ENCODE measurements around the gene MPRIP.

DNA sequence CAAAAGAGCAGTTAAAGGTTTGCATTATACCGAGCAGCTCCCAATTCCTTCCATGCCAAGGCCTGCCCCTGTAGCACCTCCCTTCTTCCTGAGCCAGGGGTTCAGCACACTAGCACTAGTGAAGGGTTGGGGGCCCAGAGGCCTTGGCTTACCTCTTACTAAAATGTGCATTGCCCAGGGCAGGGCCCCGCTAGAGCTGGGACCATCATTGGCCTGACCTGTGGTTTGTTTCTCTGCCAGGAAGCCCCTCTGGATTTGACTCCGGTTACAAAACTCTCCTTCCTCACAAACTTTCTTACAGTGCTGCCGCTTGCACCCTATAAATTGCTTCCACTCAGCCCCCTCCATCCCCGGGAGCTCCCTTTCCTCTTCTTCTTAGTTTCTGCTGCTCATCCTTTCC lies 33.8 kb downstream of the MPRIP start:
- TF ChIP-seq, protein P1, sequence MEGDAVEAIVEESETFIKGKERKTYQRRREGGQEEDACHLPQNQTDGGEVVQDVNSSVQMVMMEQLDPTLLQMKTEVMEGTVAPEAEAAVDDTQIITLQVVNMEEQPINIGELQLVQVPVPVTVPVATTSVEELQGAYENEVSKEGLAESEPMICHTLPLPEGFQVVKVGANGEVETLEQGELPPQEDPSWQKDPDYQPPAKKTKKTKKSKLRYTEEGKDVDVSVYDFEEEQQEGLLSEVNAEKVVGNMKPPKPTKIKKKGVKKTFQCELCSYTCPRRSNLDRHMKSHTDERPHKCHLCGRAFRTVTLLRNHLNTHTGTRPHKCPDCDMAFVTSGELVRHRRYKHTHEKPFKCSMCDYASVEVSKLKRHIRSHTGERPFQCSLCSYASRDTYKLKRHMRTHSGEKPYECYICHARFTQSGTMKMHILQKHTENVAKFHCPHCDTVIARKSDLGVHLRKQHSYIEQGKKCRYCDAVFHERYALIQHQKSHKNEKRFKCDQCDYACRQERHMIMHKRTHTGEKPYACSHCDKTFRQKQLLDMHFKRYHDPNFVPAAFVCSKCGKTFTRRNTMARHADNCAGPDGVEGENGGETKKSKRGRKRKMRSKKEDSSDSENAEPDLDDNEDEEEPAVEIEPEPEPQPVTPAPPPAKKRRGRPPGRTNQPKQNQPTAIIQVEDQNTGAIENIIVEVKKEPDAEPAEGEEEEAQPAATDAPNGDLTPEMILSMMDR (IDR thresholded peaks at IDR 0.05), result no peak
- no peak for TF ChIP-seq POLR2A (IDR thresholded peaks at IDR 0.05)
